AG08395 (cell line): ENCODE results near the gene ROR1.
"Not testable (repeated sequence)": the region's sequence is repeated elsewhere in the genome, so short reads cannot be mapped to it uniquely, and the experiment has no call there.

Source experiments
- DNase-seq: peaks from one replicate; pipeline ENCODE4 v3.0.0; 2012; ENCODE audit warnings: mixed read lengths, low spot score

The ROR1 gene

DNA sequence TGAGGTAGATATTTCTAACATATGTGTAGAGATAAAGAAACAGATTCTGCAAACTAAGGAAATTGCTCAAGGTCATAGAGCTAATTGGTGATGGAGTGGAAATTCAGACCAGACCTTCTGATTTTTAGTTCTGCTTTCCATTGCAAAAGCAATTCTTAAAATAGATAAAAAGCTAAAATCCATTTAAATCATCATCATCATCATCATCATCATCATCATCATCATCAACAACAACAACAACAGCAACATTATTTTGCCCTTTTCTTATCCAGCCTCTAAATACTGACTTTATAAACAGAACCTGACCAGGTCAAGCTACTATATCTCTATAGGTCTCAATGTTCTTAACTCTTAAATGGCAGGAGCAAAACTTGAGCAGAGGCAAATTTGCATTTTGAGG, 14.0 kb upstream of the ROR1 start:
- no peak for DNase-seq

DNA sequence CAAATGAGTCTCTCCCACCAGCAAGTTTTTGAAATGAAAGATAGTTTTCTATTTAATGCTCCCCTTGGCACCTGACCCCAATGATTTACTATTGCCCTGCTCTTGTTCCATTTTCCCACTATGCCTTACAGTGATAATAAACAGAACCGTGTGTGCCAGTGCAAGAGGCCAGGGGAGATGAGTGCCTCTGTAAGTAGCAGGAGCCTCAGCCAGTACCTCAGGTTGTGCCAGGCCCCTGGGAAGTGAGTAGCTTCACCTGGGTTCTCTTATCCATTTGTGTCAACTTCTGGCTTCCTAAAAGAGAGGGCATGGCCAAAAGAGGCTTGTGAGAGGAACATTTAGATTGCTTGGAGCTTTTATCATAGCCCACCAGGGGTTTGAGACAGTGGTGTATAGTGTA, 3.4 kb upstream of the ROR1 start:
- no peak for DNase-seq

- DNase-seq, result no peak
These were observed 1.6 kb upstream of the ROR1 start for GRCh38 chr1:63772201-63772600.

DNA sequence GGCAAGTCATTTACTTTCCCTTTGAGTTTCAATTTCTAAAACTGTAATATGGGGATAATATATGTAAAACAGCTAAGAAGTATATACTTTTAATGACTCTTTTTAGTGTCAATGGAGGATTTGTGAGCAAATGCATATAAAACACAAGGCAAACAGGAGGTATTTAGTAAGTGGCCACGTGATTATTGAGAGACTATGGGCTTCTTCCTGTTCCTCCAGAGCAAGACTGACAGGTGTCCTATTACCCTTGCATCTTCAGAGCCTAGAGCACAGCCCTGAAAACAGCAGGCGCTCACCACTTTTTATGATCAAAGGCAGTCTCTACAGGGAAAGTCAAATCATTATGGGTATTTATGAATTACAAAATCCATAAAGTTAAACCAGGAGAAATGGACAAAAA, 941 bp upstream of the ROR1 start:
- DNase-seq, result no peak

- no peak for DNase-seq
These were observed 362 bp upstream of the ROR1 start for GRCh38 chr1:63773496-63773814.

- DNase-seq, result peak; percentile 52
These were observed 1.0 kb downstream of the ROR1 start for GRCh38 chr1:63774617-63775417.

- DNase-seq, result no peak
These were observed 1.8 kb downstream of the ROR1 start for GRCh38 chr1:63775418-63776127.

GRCh38 chr1:63777286-63777685, 3.5 kb downstream of the ROR1 start:
- DNase-seq, result no peak

GRCh38 chr1:63777965-63778880, 4.4 kb downstream of the ROR1 start:
- DNase-seq, result no peak

- peak; percentile 15 for DNase-seq
These were observed 5.8 kb downstream of the ROR1 start for GRCh38 chr1:63779338-63780211.

DNA sequence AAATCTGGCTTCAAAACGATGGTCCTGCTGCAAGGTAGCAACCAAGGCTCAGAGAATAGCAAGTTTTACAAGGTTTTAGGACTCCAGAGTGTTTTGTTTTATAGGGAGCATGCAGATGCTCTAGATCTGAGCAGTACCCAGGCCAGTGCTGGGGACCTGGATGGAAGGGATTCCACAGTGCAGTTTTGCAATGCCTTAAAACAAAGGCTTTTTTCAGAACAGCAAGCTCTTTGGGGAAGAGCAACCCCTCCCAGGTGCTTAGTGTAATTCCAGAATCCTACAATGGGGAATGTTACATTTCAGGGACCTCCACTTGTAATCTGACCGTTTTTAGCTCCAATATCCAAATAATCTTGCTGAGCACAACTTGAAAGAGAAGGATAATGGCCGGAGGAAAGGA, 6.7 kb downstream of the ROR1 start:
- no peak for DNase-seq

GRCh38 chr1:63782982-63783381, 9.2 kb downstream of the ROR1 start:
- DNase-seq, result no peak

DNA sequence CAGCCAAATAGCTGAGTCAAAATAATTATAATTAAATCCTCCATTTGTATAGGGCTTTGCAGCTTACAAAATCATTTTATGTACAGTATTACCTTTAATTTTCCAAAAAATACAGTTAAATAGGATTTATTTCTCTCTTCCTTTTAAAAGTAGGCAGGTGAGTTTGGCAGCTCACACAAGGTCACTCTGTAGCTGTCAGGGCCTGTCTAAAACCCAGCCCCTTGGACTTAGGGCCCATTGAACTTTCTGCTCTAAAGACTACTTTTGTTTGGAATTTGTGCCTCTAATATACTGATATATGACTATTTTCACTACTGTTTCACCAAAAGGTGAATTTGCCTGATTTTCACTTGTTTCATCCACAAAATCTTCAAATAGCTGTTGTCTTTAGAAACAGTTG, 10.3 kb downstream of the ROR1 start:
- DNase-seq, result no peak

DNA sequence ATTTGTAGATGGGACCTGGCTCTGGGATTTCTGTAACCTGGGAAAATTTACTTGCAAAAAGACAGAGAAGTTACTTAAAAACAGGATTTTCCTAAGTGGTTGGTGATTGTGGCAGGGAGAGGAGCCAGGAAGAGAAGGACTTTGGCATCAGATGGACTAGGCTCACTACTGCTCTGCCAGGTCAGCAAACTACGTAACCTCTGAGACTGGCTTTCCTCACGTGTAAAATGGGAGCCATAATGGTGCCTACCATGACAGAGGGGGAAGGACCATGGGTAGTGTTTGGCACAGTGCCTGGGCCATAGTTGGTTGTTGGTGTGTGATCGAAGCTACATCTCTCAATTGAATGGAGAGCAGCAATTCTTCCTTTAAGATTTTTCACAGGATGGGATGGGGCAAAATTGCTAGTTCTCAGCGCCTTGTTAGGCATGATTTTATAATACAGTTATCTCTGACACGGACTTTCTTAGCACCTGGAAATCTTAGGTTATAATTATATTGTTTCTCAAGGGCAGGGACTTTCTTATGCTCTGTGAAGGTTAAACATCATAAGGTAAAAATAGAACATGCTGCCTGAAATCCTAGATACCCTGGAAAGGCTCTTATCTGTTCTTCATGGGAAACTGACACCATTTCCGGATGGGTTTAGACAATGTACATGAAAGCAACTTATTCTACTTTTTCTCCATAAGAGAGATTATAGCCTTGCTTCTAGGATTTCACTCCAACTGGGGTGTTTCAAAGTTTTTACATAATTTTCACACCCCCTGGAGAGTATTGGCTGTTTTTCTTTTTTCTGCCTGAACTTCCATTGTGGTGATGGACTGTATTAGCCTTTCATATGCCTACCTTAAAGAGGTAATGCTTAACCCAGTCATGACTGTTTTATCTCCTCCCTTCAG, 10.9 kb downstream of the ROR1 start:
- no peak for DNase-seq

DNA sequence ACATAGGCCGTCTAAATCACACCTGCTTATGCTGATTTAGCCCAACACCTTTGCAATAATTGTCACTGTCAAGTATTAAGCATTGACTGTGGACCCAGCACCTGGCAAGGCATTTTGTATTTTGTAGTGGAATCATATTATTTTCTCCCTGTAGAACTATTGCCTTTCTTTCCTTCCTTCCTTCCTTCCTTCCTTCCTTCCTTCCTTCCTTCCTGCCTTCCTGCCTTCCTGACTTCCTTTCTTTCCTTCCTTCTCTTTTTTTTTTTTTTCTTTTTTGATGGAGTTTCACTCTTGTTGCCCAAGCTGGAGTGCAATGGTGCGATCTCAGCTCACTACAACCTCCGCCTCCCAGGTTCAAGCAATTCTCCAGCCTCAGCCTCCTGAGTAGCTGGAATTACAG, 13.5 kb downstream of the ROR1 start:
- DNase-seq, result not testable (repeated sequence)

DNA sequence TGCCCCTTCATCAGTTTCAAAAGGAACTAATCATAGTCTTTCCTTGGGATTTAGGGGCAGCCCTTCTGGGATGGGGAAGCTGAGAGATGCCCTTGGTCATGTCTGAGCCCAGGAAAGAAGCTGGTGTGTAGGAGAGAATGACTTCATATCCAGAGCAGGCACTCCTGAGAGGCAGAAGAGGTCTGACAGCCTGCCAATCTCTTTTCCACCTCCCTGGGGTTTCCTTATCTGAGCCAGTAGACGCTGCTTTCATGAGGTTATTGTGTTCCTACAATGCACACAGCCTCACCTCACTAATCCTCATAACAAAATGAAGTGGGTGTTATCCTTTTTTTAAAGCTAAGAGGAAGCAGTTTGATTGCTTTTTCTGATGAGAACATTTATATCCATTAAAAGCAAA, 14.1 kb downstream of the ROR1 start:
- DNase-seq, result no peak

- DNase-seq, result no peak
These were observed 16.2 kb downstream of the ROR1 start for GRCh38 chr1:63789856-63790605.

GRCh38 chr1:63790989-63791388, 17.2 kb downstream of the ROR1 start:
- no peak for DNase-seq

- DNase-seq, result no peak
These were observed 18.3 kb downstream of the ROR1 start for GRCh38 chr1:63792152-63792551.

DNA sequence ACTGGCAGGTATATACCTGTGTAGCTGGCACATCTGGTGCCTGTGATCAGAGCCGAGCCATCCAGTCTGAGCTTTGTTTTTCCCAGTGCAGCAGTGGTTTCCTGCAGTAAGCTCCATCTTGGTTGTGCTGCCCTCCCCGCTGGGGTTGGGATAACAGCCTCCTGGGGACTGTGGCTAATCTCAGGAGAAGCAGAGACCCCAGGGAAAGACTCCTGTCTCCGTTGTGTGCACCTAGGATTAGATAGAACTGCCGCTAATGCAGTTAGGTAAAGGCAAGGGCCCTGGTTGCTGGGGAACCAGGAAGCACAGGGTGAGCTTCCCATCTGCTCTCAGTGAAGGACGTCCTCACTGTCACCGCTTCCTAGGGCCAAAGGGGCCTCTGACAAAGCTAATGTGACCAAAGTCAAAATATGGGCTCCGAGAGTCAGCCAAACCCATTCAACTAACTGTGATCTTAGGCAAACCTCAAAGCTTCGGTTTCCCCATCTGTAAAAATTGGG, 20.0 kb downstream of the ROR1 start:
- DNase-seq, result no peak
